NOMO-1 treated with dmso at 0.1 percent for 144 hours (cell line): ENCODE measurements around the gene HMGCS1.
"Not testable (repeated sequence)": the region's sequence is repeated elsewhere in the genome, so short reads cannot be mapped to it uniquely, and the experiment has no call there.

Experiments
- DNase-seq: peaks from one replicate; lab custom pipeline; 2025; ENCODE audit not compliant: unreplicated experiment; lab: John Stamatoyannopoulos, UW

The HMGCS1 gene

GRCh38 chr5:43313854-43314457, 744 bp upstream of the HMGCS1 start:
- no peak for DNase-seq

- peak; percentile 83 for DNase-seq
Measured at GRCh38 chr5:43312699-43313034, 545 bp downstream of the HMGCS1 start.

GRCh38 chr5:43312076-43312661, 1.0 kb downstream of the HMGCS1 start:
- DNase-seq, result no peak

GRCh38 chr5:43309637-43310036, 3.6 kb downstream of the HMGCS1 start:
- no peak for DNase-seq

- DNase-seq, result no peak
Measured at GRCh38 chr5:43309122-43309521, 4.1 kb downstream of the HMGCS1 start.

- not testable (repeated sequence) for DNase-seq
Measured at GRCh38 chr5:43306954-43307353, 6.3 kb downstream of the HMGCS1 start.

- DNase-seq, result peak; percentile 32
Measured at GRCh38 chr5:43305948-43306565, 7.2 kb downstream of the HMGCS1 start.

- DNase-seq, result no peak
Measured at GRCh38 chr5:43304525-43304924, 8.7 kb downstream of the HMGCS1 start.

- no peak for DNase-seq
Measured at GRCh38 chr5:43303242-43303641, 10.0 kb downstream of the HMGCS1 start.

- DNase-seq, result no peak
Measured at GRCh38 chr5:43302481-43302880, 10.7 kb downstream of the HMGCS1 start.

GRCh38 chr5:43301653-43302091, 11.5 kb downstream of the HMGCS1 start:
- no peak for DNase-seq

- DNase-seq, result no peak
Measured at GRCh38 chr5:43300112-43300511, 13.1 kb downstream of the HMGCS1 start.

- DNase-seq, result no peak
Measured at GRCh38 chr5:43298443-43298842, 14.8 kb downstream of the HMGCS1 start.

GRCh38 chr5:43296835-43297234, 16.4 kb downstream of the HMGCS1 start:
- DNase-seq, result no peak

- no peak for DNase-seq
Measured at GRCh38 chr5:43295202-43295601, 18.0 kb downstream of the HMGCS1 start.

- no peak for DNase-seq
Measured at GRCh38 chr5:43294226-43294625, 19.0 kb downstream of the HMGCS1 start.

- DNase-seq, result no peak
Measured at GRCh38 chr5:43290726-43291125, 22.5 kb downstream of the HMGCS1 start.

- DNase-seq, result no peak
Measured at GRCh38 chr5:43288269-43288831, 24.9 kb downstream of the HMGCS1 start.

- DNase-seq, result no peak
Measured at GRCh38 chr5:43287493-43287892, 25.7 kb downstream of the HMGCS1 start.

GRCh38 chr5:43286623-43287022, 26.6 kb downstream of the HMGCS1 start:
- DNase-seq, result no peak

GRCh38 chr5:43281840-43282658, 31.2 kb downstream of the HMGCS1 start:
- DNase-seq, result no peak
